ENCODE data around the gene GRIA4.

GRCh38 chr11:105989124-105989523 is 379.3 kb downstream of the GRIA4 start:
- TF ChIP-seq CTCF (IDR thresholded peaks at IDR 0.05) (no peak), POLR2A (IDR thresholded peaks at IDR 0.05) (no peak)

All from lower leg skin (tissue), 3 donors.